GM19035 (cell line): ENCODE measurements around the gene PPP1R14C.

Experiments
- ATAC-seq: cut with Tn5 transposase; IDR thresholded peaks from one replicate; pipeline ENCODE4 v1.9.1; 2021; ENCODE audit not compliant: unreplicated experiment

The PPP1R14C gene, protein sequence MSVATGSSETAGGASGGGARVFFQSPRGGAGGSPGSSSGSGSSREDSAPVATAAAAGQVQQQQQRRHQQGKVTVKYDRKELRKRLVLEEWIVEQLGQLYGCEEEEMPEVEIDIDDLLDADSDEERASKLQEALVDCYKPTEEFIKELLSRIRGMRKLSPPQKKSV

GRCh38 chr6:150142670-150143515 lies at the start of gene PPP1R14C:
Gene PPP1R14C (plus strand): TSS chr6:150143044. CDS start chr6:150143193, 149 bp downstream.
- no peak for ATAC-seq

DNA sequence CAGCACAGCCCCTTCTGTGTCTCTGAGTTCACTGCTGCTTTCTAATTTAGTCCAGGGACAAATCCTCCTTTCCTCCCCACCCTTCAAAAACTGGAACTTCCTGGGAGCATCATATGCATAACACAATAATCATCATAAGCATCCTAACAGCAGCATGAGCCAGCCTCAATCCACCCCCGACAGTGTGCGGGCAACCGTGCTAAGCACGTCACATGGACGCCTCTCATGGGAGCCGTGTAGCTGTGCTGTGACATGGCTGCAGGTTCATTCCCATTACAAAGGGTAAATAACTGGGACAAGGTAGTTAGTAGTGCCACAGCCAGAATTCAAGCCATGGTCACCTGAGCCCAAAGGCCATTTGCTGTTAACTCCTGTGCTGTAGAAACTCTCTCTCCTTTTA lies 49.4 kb upstream of the PPP1R14C start:
- no peak for ATAC-seq

- no peak for ATAC-seq
These were observed 44.7 kb upstream of the PPP1R14C start for GRCh38 chr6:150098155-150098554.

- ATAC-seq: no peak
These were observed 43.3 kb upstream of the PPP1R14C start for GRCh38 chr6:150099546-150099945.

DNA sequence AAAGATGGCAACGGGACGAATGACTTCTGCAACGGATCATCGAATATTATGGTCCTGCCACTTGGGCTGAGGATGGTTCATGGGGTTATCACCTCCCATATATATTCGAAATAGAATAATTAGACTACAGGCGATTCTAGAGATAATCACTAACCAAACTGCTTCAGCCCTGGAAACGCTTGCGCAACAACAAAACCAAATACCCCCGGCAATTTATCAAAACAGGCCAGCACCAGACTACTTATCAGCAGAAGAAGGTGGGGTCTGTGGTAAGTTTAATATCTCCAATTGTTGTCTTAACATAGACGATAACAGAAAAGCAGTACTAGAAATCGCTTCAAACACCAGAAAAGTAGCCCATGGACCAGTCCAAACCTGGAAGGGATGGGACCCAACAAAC lies 42.9 kb upstream of the PPP1R14C start:
- no peak for ATAC-seq

GRCh38 chr6:150100745-150101144 lies 42.1 kb upstream of the PPP1R14C start:
- ATAC-seq: no peak

- ATAC-seq: no peak
These were observed 40.0 kb upstream of the PPP1R14C start for GRCh38 chr6:150102750-150103270.

DNA sequence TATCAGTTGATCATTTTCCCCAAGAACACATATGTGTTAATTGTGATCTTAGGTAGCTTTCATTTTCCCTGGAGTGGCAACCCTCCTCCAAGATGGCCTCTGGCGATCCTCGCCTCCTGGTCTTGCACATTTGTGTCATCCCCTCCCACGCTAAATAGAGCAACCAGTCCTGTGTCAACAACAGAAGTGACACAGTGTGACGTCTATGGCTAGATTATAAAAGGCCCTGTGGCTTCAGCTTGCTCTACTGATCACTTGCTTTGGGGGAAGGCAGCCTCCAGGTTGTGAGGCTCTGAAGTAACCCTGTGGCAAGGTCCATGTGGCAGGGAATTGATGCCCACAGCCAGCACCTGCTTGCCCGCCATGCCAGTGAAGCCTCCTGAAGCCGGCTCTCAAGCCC lies 30.6 kb upstream of the PPP1R14C start:
- ATAC-seq: no peak

- ATAC-seq: no peak
These were observed 27.1 kb upstream of the PPP1R14C start for GRCh38 chr6:150115769-150116168.

GRCh38 chr6:150116200-150116800 lies 26.5 kb upstream of the PPP1R14C start:
- ATAC-seq: no peak

- ATAC-seq: no peak
These were observed 24.6 kb upstream of the PPP1R14C start for GRCh38 chr6:150118203-150118602.

- no peak for ATAC-seq
These were observed 24.2 kb upstream of the PPP1R14C start for GRCh38 chr6:150118627-150119026.

DNA sequence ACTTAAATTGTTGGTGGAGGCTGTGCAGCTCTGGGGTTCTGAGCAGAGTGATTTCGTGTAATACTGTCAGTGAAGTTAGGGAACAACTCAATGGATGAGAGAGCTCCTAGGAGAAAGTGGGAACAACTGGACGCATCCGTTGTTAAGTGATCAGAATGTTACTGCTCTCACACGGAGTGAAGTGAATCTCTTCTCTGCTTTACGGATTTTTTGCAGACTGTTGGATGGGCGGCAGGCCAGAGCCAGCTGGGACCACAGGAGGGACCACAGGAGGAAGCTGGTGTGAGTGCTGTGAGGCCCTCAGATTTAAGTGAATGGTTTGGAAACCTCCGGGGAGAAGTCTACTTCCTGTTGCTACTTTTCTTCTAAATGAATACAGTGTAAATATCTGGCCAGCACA lies 23.7 kb upstream of the PPP1R14C start:
- ATAC-seq: no peak

GRCh38 chr6:150123645-150124044 lies 19.2 kb upstream of the PPP1R14C start:
- no peak for ATAC-seq

- ATAC-seq: no peak
These were observed 18.6 kb upstream of the PPP1R14C start for GRCh38 chr6:150124235-150124634.

GRCh38 chr6:150126641-150127291 lies 16.1 kb upstream of the PPP1R14C start:
- ATAC-seq: no peak

GRCh38 chr6:150128425-150128824 lies 14.4 kb upstream of the PPP1R14C start:
- ATAC-seq: no peak

- no peak for ATAC-seq
These were observed 13.0 kb upstream of the PPP1R14C start for GRCh38 chr6:150129616-150130505.

GRCh38 chr6:150133686-150134085 lies 9.2 kb upstream of the PPP1R14C start:
- ATAC-seq: no peak

- no peak for ATAC-seq
These were observed 8.4 kb upstream of the PPP1R14C start for GRCh38 chr6:150134280-150134920.
